ENCODE results near the gene HAGH. TPM values are rescaled to one million over a fixed set of nuclear protein-coding genes. Genes with fewer than 3 reads are reported as not detected.

Gene HAGH
- total RNA-seq, 2 donors from 2014 or later: 39.5 to 47.5 TPM

GRCh38 chr16:1766701-1767100, 59.9 kb downstream of the HAGH start:
- no peak for DNase-seq (ENCODE audit: low spot score)
- Mint-ChIP-seq H3K4me3 (no peak overlapping the region), H3K27ac (no peak overlapping the region), H3K27me3 (no peaks in the 10 kb centered on the region), H3K36me3 (no peaks in the 10 kb centered on the region), H3K4me1 (ENCODE audit: low read depth in 2 of 2) (peaks cover 3 to 5% of the 10 kb centered on the region in 2 donors), H3K9me3 (no peaks in the 10 kb centered on the region)
- no peak for ATAC-seq

DNA sequence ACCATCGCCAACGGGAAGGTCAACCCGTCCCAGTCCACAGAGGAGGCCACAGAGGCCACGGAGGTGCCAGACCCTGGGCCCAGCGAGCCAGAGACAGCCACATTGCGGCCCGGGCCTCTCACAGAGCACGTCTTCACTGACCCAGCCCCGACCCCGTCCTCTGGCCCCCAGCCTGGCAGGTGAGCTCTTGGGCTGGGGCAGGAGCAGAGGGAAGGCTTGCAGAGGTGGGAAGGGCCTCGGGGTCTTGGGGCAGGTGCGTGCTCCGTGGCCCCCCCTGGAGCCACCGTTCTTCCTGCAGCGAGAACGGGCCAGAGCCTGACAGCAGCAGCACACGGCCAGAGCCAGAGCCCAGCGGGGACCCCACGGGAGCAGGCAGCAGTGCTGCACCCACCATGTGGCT, 60.4 kb downstream of the HAGH start:
- ATAC-seq (no peak), DNase-seq (ENCODE audit: low spot score) (no peak)
- no peak overlapping the region for H3K27ac Mint-ChIP-seq

DNA sequence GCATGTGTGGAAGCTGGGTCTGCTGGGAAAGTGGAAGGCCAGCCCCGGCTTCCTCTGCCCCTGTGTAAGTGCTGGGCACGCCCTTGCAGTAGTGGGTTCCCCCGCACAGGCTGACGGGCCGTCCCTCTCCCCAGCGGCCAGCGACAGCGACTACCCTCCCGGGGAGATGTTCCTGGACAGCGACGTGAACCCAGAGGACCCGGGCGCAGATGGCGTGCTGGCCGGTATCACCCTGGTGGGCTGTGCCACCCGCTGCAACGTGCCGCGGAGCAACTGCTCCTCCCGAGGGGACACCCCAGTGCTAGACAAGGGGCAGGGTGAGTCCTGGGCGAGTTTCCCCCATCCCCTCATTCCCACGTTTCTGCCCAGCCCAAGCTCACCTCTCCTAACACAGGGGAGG, 60.8 kb downstream of the HAGH start:
- no peak overlapping the region for H3K4me3 Mint-ChIP-seq
- H3K4me1 Mint-ChIP-seq (ENCODE audit: low read depth in 2 of 2): peaks cover 4 to 7% of the 10 kb centered on the region in 2 donors
- ATAC-seq (no peak), DNase-seq (ENCODE audit: low spot score) (no peak)
- H3K36me3 Mint-ChIP-seq: no peaks in the 10 kb centered on the region
- H3K27me3 Mint-ChIP-seq: no peaks in the 10 kb centered on the region
- no peaks in the 10 kb centered on the region for H3K9me3 Mint-ChIP-seq
- H3K27ac Mint-ChIP-seq: no peak overlapping the region

More for the DNA sequence above, 60.4 kb downstream of the HAGH start:
- no peak overlapping the region for H3K4me3 Mint-ChIP-seq
- peaks cover 4 to 5% of the 10 kb centered on the region in 2 donors for H3K4me1 Mint-ChIP-seq (ENCODE audit: low read depth in 2 of 2)
- H3K9me3 Mint-ChIP-seq: no peaks in the 10 kb centered on the region
- H3K36me3 Mint-ChIP-seq: no peaks in the 10 kb centered on the region
- no peaks in the 10 kb centered on the region for H3K27me3 Mint-ChIP-seq

DNA sequence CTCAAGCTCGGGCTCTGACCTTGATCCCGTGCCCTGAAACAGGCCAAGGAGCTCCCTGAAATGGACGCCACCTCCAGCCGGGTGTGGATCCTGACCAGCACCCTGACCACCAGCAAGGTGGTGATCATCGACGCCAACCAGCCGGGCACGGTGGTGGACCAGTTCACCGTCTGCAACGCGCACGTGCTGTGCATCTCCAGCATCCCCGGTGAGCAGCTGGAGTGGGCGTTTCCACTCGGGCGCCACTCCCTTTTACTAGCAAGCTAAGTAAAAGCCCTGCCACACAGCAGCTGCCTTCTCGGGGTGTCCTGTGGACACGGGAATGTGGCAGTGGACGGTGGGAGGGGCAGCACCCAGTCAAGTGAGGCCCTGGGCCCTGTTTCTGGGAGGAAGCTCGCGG, 61.7 kb downstream of the HAGH start:
- no peak for DNase-seq (ENCODE audit: low spot score)
- no peaks in the 10 kb centered on the region for H3K36me3 Mint-ChIP-seq
- no peak overlapping the region for H3K4me3 Mint-ChIP-seq
- no peak for ATAC-seq
- H3K27me3 Mint-ChIP-seq: no peaks in the 10 kb centered on the region
- H3K27ac Mint-ChIP-seq: no peak overlapping the region
- no peaks in the 10 kb centered on the region for H3K9me3 Mint-ChIP-seq
- H3K4me1 Mint-ChIP-seq (ENCODE audit: low read depth in 2 of 2): peaks cover under 1 to 7% of the 10 kb centered on the region in 2 donors

- ATAC-seq (no peak), DNase-seq (ENCODE audit: low spot score) (no peak)
- H3K4me3 Mint-ChIP-seq: no peak overlapping the region
- no peaks in the 10 kb centered on the region for H3K36me3 Mint-ChIP-seq
- no peak overlapping the region for H3K27ac Mint-ChIP-seq
- H3K4me1 Mint-ChIP-seq (ENCODE audit: low read depth in 2 of 2): peaks cover 0 to 7% of the 10 kb centered on the region in 2 donors
- H3K9me3 Mint-ChIP-seq: no peaks in the 10 kb centered on the region
- H3K27me3 Mint-ChIP-seq: no peaks in the 10 kb centered on the region
These were observed 62.8 kb downstream of the HAGH start for GRCh38 chr16:1763521-1764511.

GRCh38 chr16:1762879-1763520, 63.6 kb downstream of the HAGH start:
- Mint-ChIP-seq H3K9me3 (no peaks in the 10 kb centered on the region), H3K27ac (no peak overlapping the region), H3K4me1 (ENCODE audit: low read depth in 2 of 2) (peaks cover 0 to 5% of the 10 kb centered on the region in 2 donors), H3K4me3 (no peak overlapping the region), H3K27me3 (no peaks in the 10 kb centered on the region), H3K36me3 (no peaks in the 10 kb centered on the region)
- ATAC-seq (no peak), DNase-seq (ENCODE audit: low spot score) (no peak)

DNA sequence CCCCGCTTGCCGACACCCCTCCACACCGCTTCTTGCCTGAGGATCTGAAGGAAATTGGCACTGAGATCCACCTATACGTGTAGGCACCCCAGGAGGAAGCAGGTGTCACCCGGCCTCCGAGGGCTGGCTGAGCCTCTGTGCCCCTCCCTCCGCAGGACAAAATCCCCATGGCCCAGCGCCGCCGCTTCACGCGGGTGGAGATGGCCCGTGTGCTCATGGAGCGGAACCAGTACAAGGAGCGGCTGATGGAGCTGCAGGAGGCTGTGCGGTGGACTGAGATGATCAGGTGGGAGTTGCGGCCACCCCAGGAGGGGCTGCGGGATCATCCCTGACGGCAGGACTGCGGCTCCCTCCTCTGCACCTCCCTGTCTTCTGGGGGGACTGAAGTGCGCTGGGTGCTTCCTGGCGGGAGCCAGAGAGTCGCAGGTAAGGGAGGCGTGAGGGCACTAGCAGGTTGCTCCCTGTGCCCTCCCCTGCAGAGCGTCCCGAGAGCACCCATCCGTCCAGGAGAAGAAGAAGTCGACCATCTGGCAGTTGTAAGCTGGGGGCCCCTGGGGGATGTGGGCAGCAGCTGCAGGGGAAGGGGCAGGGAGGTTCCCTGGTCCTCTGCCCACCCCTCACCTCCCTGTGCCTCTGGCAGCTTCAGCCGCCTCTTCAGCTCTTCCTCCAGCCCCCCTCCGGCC, 64.3 kb downstream of the HAGH start:
- no peak for ATAC-seq
- peaks cover 0 to 8% of the 10 kb centered on the region in 2 donors for H3K4me1 Mint-ChIP-seq (ENCODE audit: low read depth in 2 of 2)
- no peaks in the 10 kb centered on the region for H3K9me3 Mint-ChIP-seq
- H3K27ac Mint-ChIP-seq: no peak overlapping the region
- H3K27me3 Mint-ChIP-seq: no peaks in the 10 kb centered on the region
- DNase-seq (ENCODE audit: low spot score): no peak
- no peak overlapping the region for H3K4me3 Mint-ChIP-seq
- H3K36me3 Mint-ChIP-seq: no peaks in the 10 kb centered on the region

DNA sequence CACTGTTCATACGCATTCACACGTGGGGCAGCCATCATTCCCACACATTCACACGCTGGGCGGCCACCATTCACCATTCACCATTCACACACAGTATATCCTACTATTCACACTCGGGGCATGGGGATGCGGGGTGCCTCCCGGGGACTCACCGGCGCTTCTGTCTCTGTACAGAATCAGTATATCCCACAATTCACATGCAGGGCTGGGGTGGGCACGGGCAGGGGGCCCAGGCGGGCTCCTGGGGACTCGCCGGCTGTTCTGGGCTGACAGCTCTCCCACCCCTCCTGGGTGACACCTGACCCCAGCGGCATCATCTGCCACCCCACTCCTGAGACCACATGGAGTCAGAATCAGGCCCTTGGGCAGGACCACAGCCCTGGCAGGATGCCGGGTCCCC, 64.9 kb downstream of the HAGH start:
- Mint-ChIP-seq H3K36me3 (no peaks in the 10 kb centered on the region), H3K27ac (no peak overlapping the region), H3K27me3 (no peaks in the 10 kb centered on the region), H3K4me1 (ENCODE audit: low read depth in 2 of 2) (peaks cover 5 to 9% of the 10 kb centered on the region in 2 donors), H3K4me3 (no peak overlapping the region), H3K9me3 (no peaks in the 10 kb centered on the region)
- DNase-seq (ENCODE audit: low spot score) (no peak), ATAC-seq (no peak)

GRCh38 chr16:1760911-1761310, 65.7 kb downstream of the HAGH start:
- H3K4me3 Mint-ChIP-seq: no peak overlapping the region
- H3K36me3 Mint-ChIP-seq: no peaks in the 10 kb centered on the region
- H3K9me3 Mint-ChIP-seq: no peaks in the 10 kb centered on the region
- no peak for DNase-seq (ENCODE audit: low spot score)
- no peak for ATAC-seq
- H3K27ac Mint-ChIP-seq: no peak overlapping the region
- peaks cover 8 to 11% of the 10 kb centered on the region in 2 donors for H3K4me1 Mint-ChIP-seq (ENCODE audit: low read depth in 2 of 2)
- H3K27me3 Mint-ChIP-seq: no peaks in the 10 kb centered on the region

DNA sequence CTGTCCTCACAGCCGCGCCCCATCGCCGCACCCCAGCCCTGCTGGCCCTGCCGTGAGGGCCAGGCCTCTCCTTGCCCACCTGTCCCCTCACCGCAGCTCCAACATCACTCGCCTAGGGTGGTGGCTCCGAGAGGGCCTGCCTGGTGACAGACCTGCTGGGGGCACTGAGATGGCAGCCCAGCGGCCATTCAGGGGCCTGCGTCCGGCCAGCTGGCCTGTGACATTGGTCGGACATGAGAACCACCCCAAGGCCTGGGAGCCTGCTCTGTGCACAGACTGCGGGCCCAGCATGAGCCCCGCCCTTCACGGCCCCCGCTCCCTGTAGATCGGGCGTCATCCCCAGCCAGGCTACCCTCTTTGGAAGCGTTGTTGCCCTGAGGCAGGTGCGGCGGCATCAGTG, 67.1 kb downstream of the HAGH start:
- Mint-ChIP-seq H3K36me3 (no peaks in the 10 kb centered on the region), H3K27me3 (no peaks in the 10 kb centered on the region), H3K4me1 (ENCODE audit: low read depth in 2 of 2) (peaks cover 8 to 11% of the 10 kb centered on the region in 2 donors), H3K4me3 (no peak overlapping the region), H3K27ac (no peak overlapping the region), H3K9me3 (no peaks in the 10 kb centered on the region)
- no peak for DNase-seq (ENCODE audit: low spot score)
- no peak for ATAC-seq

GRCh38 chr16:1758923-1759322, 67.7 kb downstream of the HAGH start:
- DNase-seq (ENCODE audit: low spot score): no peak
- Mint-ChIP-seq H3K27me3 (no peaks in the 10 kb centered on the region), H3K4me1 (ENCODE audit: low read depth in 2 of 2) (peaks cover 8 to 11% of the 10 kb centered on the region in 2 donors), H3K27ac (no peak overlapping the region), H3K9me3 (no peaks in the 10 kb centered on the region), H3K4me3 (no peak overlapping the region), H3K36me3 (no peaks in the 10 kb centered on the region)
- ATAC-seq: no peak

- no peaks in the 10 kb centered on the region for H3K36me3 Mint-ChIP-seq
- H3K4me3 Mint-ChIP-seq: no peak overlapping the region
- no peak overlapping the region for H3K27ac Mint-ChIP-seq
- no peak for DNase-seq (ENCODE audit: low spot score)
- peaks cover 8 to 11% of the 10 kb centered on the region in 2 donors for H3K4me1 Mint-ChIP-seq (ENCODE audit: low read depth in 2 of 2)
- no peak for ATAC-seq
- H3K9me3 Mint-ChIP-seq: no peaks in the 10 kb centered on the region
- H3K27me3 Mint-ChIP-seq: no peaks in the 10 kb centered on the region
These were observed 68.7 kb downstream of the HAGH start for GRCh38 chr16:1757714-1758461.
